NCI-H2107 (cell line): ENCODE data around the gene DISP3.

ENCODE experiments used
- DNase-seq: peaks from one replicate; lab custom pipeline; 2025; lab: John Stamatoyannopoulos, UW

DISP3 gene

GRCh38 chr1:11543796-11544195, 64.8 kb downstream of the DISP3 start:
- no peak for DNase-seq

GRCh38 chr1:11546456-11546855, 67.5 kb downstream of the DISP3 start:
- no peak for DNase-seq

- no peak for DNase-seq
These were observed 71.8 kb downstream of the DISP3 start for GRCh38 chr1:11550664-11551283.

GRCh38 chr1:11558276-11558675, 79.3 kb downstream of the DISP3 start:
- DNase-seq, result no peak

- no peak for DNase-seq
These were observed 80.1 kb downstream of the DISP3 start for GRCh38 chr1:11558871-11559590.

- no peak for DNase-seq
These were observed 80.6 kb downstream of the DISP3 start for GRCh38 chr1:11559591-11559970.

- DNase-seq, result no peak
These were observed 81.1 kb downstream of the DISP3 start for GRCh38 chr1:11560061-11560460.

- no peak for DNase-seq
These were observed 82.8 kb downstream of the DISP3 start for GRCh38 chr1:11561740-11562139.

- no peak for DNase-seq
These were observed 83.7 kb downstream of the DISP3 start for GRCh38 chr1:11562664-11563063.

GRCh38 chr1:11563560-11564069, 84.7 kb downstream of the DISP3 start:
- DNase-seq, result peak; percentile 55

- no peak for DNase-seq
These were observed 85.3 kb downstream of the DISP3 start for GRCh38 chr1:11564237-11564636.

GRCh38 chr1:11566042-11566850, 87.3 kb downstream of the DISP3 start:
- no peak for DNase-seq

GRCh38 chr1:11567244-11568065, 88.5 kb downstream of the DISP3 start:
- DNase-seq, result no peak

- DNase-seq, result no peak
These were observed 89.7 kb downstream of the DISP3 start for GRCh38 chr1:11568687-11569086.

GRCh38 chr1:11569551-11569950, 90.6 kb downstream of the DISP3 start:
- no peak for DNase-seq

GRCh38 chr1:11569954-11570353, 91.0 kb downstream of the DISP3 start:
- no peak for DNase-seq

GRCh38 chr1:11570821-11571380, 91.9 kb downstream of the DISP3 start:
- DNase-seq, result no peak

- DNase-seq, result no peak
These were observed 93.1 kb downstream of the DISP3 start for GRCh38 chr1:11571906-11572616.

GRCh38 chr1:11573116-11573692, 94.2 kb downstream of the DISP3 start:
- DNase-seq, result no peak

GRCh38 chr1:11575553-11575952, 96.6 kb downstream of the DISP3 start:
- no peak for DNase-seq
